ENCODE results near the gene SMCR8.

Gene SMCR8

GRCh38 chr17:18326039-18326438 lies 10.9 kb downstream of the SMCR8 start:
- H3K9me2 ChIP-seq (replicated peaks; ENCODE audit: insufficient read depth, low read length): no peaks in the 10 kb centered on the region
- H2AFZ ChIP-seq (ENCODE audit: low read length): no peak overlapping the region
- peaks cover 2% of the 10 kb centered on the region; the same call in 1 of the 2 replicates for H3K36me3 ChIP-seq (replicated peaks; ENCODE audit: insufficient read depth, low read length)
- no peaks in the 10 kb centered on the region for H3K27me3 ChIP-seq (replicated peaks; ENCODE audit: insufficient read depth, low read length)
- H3K4me2 ChIP-seq (ENCODE audit: low read depth, low read length): peak overlapping the region; percentile 76
- no peaks in the 10 kb centered on the region for H4K20me1 ChIP-seq (ENCODE audit: insufficient read depth, low read length)
- H3F3A ChIP-seq (ENCODE audit: insufficient read depth, low read length): peaks cover 36% of the 10 kb centered on the region
- peak overlapping the region; percentile 62 for H3K9ac ChIP-seq (ENCODE audit: low read length)
- H3K79me2 ChIP-seq (ENCODE audit: low read length): peaks cover 51% of the 10 kb centered on the region
- H3K27ac ChIP-seq (ENCODE audit: low read length): peak overlapping the region; percentile 93
- peaks cover 66% of the 10 kb centered on the region for H3K4me1 ChIP-seq (ENCODE audit: low read length)
- no peaks in the 10 kb centered on the region for H3K9me3 ChIP-seq (replicated peaks; ENCODE audit: insufficient read depth, low read length)
- peak; percentile 75 for DNase-seq
- TF ChIP-seq EZH2 (optimal IDR thresholded peaks at IDR 0.05; ENCODE audit: low read depth, low read length): no peak
- TF ChIP-seq, protein P1, sequence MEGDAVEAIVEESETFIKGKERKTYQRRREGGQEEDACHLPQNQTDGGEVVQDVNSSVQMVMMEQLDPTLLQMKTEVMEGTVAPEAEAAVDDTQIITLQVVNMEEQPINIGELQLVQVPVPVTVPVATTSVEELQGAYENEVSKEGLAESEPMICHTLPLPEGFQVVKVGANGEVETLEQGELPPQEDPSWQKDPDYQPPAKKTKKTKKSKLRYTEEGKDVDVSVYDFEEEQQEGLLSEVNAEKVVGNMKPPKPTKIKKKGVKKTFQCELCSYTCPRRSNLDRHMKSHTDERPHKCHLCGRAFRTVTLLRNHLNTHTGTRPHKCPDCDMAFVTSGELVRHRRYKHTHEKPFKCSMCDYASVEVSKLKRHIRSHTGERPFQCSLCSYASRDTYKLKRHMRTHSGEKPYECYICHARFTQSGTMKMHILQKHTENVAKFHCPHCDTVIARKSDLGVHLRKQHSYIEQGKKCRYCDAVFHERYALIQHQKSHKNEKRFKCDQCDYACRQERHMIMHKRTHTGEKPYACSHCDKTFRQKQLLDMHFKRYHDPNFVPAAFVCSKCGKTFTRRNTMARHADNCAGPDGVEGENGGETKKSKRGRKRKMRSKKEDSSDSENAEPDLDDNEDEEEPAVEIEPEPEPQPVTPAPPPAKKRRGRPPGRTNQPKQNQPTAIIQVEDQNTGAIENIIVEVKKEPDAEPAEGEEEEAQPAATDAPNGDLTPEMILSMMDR (IDR thresholded peaks at IDR 0.05; ENCODE audit: low read length): no peak
- no peak for TF ChIP-seq EZH2phosphoT487 (IDR thresholded peaks at IDR 0.05; ENCODE audit: low read length)
- H3K4me3 ChIP-seq (ENCODE audit: low read length): peak overlapping the region; percentile 8; the same call in 1 of the 2 replicates

GRCh38 chr17:18326572-18326971 lies 11.5 kb downstream of the SMCR8 start:
- DNase-seq: no peak
- TF ChIP-seq, protein P1 (IDR thresholded peaks at IDR 0.05; ENCODE audit: low read length): no peak
- TF ChIP-seq EZH2 (optimal IDR thresholded peaks at IDR 0.05; ENCODE audit: low read depth, low read length): no peak
- no peak for TF ChIP-seq EZH2phosphoT487 (IDR thresholded peaks at IDR 0.05; ENCODE audit: low read length)
- Histone ChIP-seq H3K9ac (ENCODE audit: low read length) (peak overlapping the region; percentile 62), H3K9me3 (replicated peaks; ENCODE audit: insufficient read depth, low read length) (no peaks in the 10 kb centered on the region), H3K27ac (ENCODE audit: low read length) (peak overlapping the region; percentile 93), H3K27me3 (replicated peaks; ENCODE audit: insufficient read depth, low read length) (no peaks in the 10 kb centered on the region), H3F3A (ENCODE audit: insufficient read depth, low read length) (peaks cover 36% of the 10 kb centered on the region), H3K79me2 (ENCODE audit: low read length) (peaks cover 45% of the 10 kb centered on the region), H3K4me1 (ENCODE audit: low read length) (peaks cover 71% of the 10 kb centered on the region), H3K4me3 (ENCODE audit: low read length) (peak overlapping the region; percentile 8; the same call in 1 of the 2 replicates), H4K20me1 (ENCODE audit: insufficient read depth, low read length) (no peaks in the 10 kb centered on the region), H3K4me2 (ENCODE audit: low read depth, low read length) (peak overlapping the region; percentile 76), H2AFZ (ENCODE audit: low read length) (no peak overlapping the region), H3K36me3 (replicated peaks; ENCODE audit: insufficient read depth, low read length) (peaks cover 2% of the 10 kb centered on the region; the same call in 1 of the 2 replicates), H3K9me2 (replicated peaks; ENCODE audit: insufficient read depth, low read length) (no peaks in the 10 kb centered on the region)

DNA sequence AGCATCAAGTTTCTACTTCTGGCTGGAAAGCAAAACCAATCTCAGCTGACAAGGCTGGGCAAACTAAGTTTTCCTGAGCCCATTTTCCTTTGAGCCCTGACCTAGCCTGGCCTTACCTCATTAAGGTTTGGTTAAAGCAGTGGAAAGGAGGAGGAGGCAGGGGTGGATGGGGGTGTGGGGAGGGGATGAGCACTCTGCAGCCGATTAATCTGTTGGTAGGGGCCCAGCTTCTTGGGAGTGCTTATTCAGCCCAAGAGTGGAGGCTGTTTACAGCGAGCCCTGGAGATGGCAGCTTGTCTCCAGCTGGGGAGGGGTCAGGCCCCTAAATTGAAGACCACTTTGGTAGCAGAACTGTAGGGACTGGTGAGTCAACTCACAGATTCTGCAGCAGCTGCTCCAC lies 12.0 kb downstream of the SMCR8 start:
- H3K9ac ChIP-seq (ENCODE audit: low read length): peak overlapping the region; percentile 62
- peak overlapping the region; percentile 76 for H3K4me2 ChIP-seq (ENCODE audit: low read depth, low read length)
- no peaks in the 10 kb centered on the region for H4K20me1 ChIP-seq (ENCODE audit: insufficient read depth, low read length)
- H3K36me3 ChIP-seq (replicated peaks; ENCODE audit: insufficient read depth, low read length): peaks cover 2% of the 10 kb centered on the region; the same call in 1 of the 2 replicates
- no peak overlapping the region for H3K4me3 ChIP-seq (ENCODE audit: low read length)
- H3K4me1 ChIP-seq (ENCODE audit: low read length): peaks cover 77% of the 10 kb centered on the region
- H3K9me2 ChIP-seq (replicated peaks; ENCODE audit: insufficient read depth, low read length): no peaks in the 10 kb centered on the region
- peak overlapping the region; percentile 93 for H3K27ac ChIP-seq (ENCODE audit: low read length)
- peaks cover 39% of the 10 kb centered on the region for H3F3A ChIP-seq (ENCODE audit: insufficient read depth, low read length)
- no peak for TF ChIP-seq EZH2phosphoT487 (IDR thresholded peaks at IDR 0.05; ENCODE audit: low read length)
- TF ChIP-seq, protein P1 (IDR thresholded peaks at IDR 0.05; ENCODE audit: low read length): no peak
- no peak for TF ChIP-seq EZH2 (optimal IDR thresholded peaks at IDR 0.05; ENCODE audit: low read depth, low read length)
- peaks cover 43% of the 10 kb centered on the region for H3K79me2 ChIP-seq (ENCODE audit: low read length)
- no peaks in the 10 kb centered on the region for H3K27me3 ChIP-seq (replicated peaks; ENCODE audit: insufficient read depth, low read length)
- no peak for DNase-seq
- no peak overlapping the region for H2AFZ ChIP-seq (ENCODE audit: low read length)
- no peaks in the 10 kb centered on the region for H3K9me3 ChIP-seq (replicated peaks; ENCODE audit: insufficient read depth, low read length)

All from MM.1S (cell line).